Thoracic aorta (tissue), 2 donors: ENCODE data around the gene SDK2. TPM values are rescaled to one million over a fixed set of nuclear protein-coding genes. Genes with fewer than 3 reads are reported as not detected.
A peak's percentile ranks its signal among the peaks of the same experiment; 100 is the strongest.

ENCODE experiments used
- ATAC-seq: fragments of 150-250 bp; one replicate; pipeline ENCODE4 v1.8.0; 2017; ENCODE audit warnings: low read depth; ENCODE audit not compliant: insufficient number of reproducible peaks, low FRiP score
- DNase-seq: peaks from one replicate; pipeline ENCODE4 v3.0.0-alpha.2; 2020; ENCODE audit warnings: low spot score
- H3K27ac ChIP-seq, 2 donors: fragments of 200-600 bp; sonication (generic); 1 replicate in 1 of 2; 2 replicates in 1 of 2; pipeline ENCODE4 v1.5.1; 2016; ENCODE audit warnings: mild to moderate bottlenecking in 2 of 2, moderate library complexity in 2 of 2
- H3K27me3 ChIP-seq: fragments of 200-600 bp; sonication (generic); replicated peaks from 2 replicates; pipeline ENCODE4 v1.6.0; 2016; ENCODE audit warnings: mild to moderate bottlenecking; ENCODE audit not compliant: insufficient read depth
- H3K36me3 ChIP-seq: fragments of 200-600 bp; sonication (generic); one replicate; pipeline ENCODE4 v1.5.1; 2016
- H3K4me1 ChIP-seq, 2 donors: fragments of 200-600 bp; sonication (generic); 1 replicate in 1 of 2; 2 replicates in 1 of 2; pipeline versions ENCODE4 v1.5.1 to v1.6.0; 2016; ENCODE audit warnings: low read depth in 2 of 2, mild to moderate bottlenecking in 1 of 2; ENCODE audit not compliant: control insufficient read depth in 1 of 2
- H3K4me3 ChIP-seq: fragments of 200-600 bp; sonication (generic); 2 replicates; pipeline ENCODE4 v1.5.1; 2016; ENCODE audit warnings: mild to moderate bottlenecking
- H3K9me3 ChIP-seq: fragments of 200-600 bp; sonication (generic); 2 replicates; pipeline ENCODE4 v1.5.1; 2016
- CTCF ChIP-seq: fragments of 200-600 bp; sonication (generic); IDR thresholded peaks from one replicate; pipeline ENCODE4 v1.5.1; 2019; ENCODE audit warnings: antibody characterized with exemption
- total RNA-seq, 2 donors: library from RNA; depleted of rRNA; stranded (reverse); fragments of >200 nt; gene quantifications; one replicate each; pipeline versions ENCODE4 v1.1.0 to v1.2.3, GENCODE V29; 2016

The SDK2 gene
- total RNA-seq, 2 donors from 2014 or later = 6.0 to 8.9 TPM

- peaks cover 3 to 18% of the 10 kb centered on the region in 2 donors for H3K4me1 ChIP-seq
- ATAC-seq = no peak
These were observed 296.0 kb downstream of the SDK2 start for GRCh38 chr17:73348018-73348828.

GRCh38 chr17:73347351-73347750, 296.9 kb downstream of the SDK2 start:
- DNase-seq (no peak), ATAC-seq (no peak)
- no peak overlapping the region for H3K4me3 ChIP-seq
- no peaks in the 10 kb centered on the region for H3K27me3 ChIP-seq
- H3K27ac ChIP-seq = peak overlapping the region; percentile 28 to 34
- H3K4me1 ChIP-seq = peaks cover 12 to 27% of the 10 kb centered on the region in 2 donors
- no peaks in the 10 kb centered on the region for H3K9me3 ChIP-seq
- no peak for TF ChIP-seq CTCF
- H3K36me3 ChIP-seq = no peaks in the 10 kb centered on the region

More at GRCh38 chr17:73348018-73348828, 296.0 kb downstream of the SDK2 start:
- no peak overlapping the region for H3K4me3 ChIP-seq
- no peak for TF ChIP-seq CTCF
- no peak for DNase-seq
- no peaks in the 10 kb centered on the region for H3K27me3 ChIP-seq
- H3K36me3 ChIP-seq = no peaks in the 10 kb centered on the region
- H3K9me3 ChIP-seq = no peaks in the 10 kb centered on the region
- peak overlapping the region; percentile 28 to 34 for H3K27ac ChIP-seq

GRCh38 chr17:73346501-73347162, 297.6 kb downstream of the SDK2 start:
- TF ChIP-seq CTCF = no peak

GRCh38 chr17:73343739-73344454, 300.3 kb downstream of the SDK2 start:
- H3K9me3 ChIP-seq = no peaks in the 10 kb centered on the region
- no peaks in the 10 kb centered on the region for H3K27me3 ChIP-seq
- no peak for TF ChIP-seq CTCF
- no peak overlapping the region for H3K4me3 ChIP-seq
- DNase-seq = no peak
- peaks cover 17 to 49% of the 10 kb centered on the region in 2 donors for H3K4me1 ChIP-seq
- H3K27ac ChIP-seq = peak overlapping the region; percentile 58 to 59
- no peak for ATAC-seq
- H3K36me3 ChIP-seq = no peaks in the 10 kb centered on the region

More at GRCh38 chr17:73346501-73347162, 297.6 kb downstream of the SDK2 start:
- DNase-seq = no peak
- Histone ChIP-seq H3K27me3 (no peaks in the 10 kb centered on the region), H3K36me3 (no peaks in the 10 kb centered on the region), H3K4me3 (no peak overlapping the region), H3K4me1 (peaks cover 14 to 34% of the 10 kb centered on the region in 2 donors), H3K27ac (peak overlapping the region in 1 of 2 donors; percentile 28), H3K9me3 (no peaks in the 10 kb centered on the region)
- ATAC-seq = no peak
